ENCODE data around the gene PIF1. TPM values are rescaled to one million over a fixed set of nuclear protein-coding genes. Genes with fewer than 3 reads are reported as not detected.
"Not testable (repeated sequence)": the region's sequence is repeated elsewhere in the genome, so short reads cannot be mapped to it uniquely, and the experiment has no call there.

PIF1 gene
- total RNA-seq, 2 experiments from 2014 or later = 82.9 to 126 TPM

GRCh38 chr15:64828985-64829384 lies 3.5 kb upstream of the PIF1 start:
- no TSS peak for BruUV-seq (replicated peaks)
- no peaks in the 10 kb centered on the region for H3K9me3 ChIP-seq (ENCODE audit: low read length)
- intact Hi-C loops (cut with micrococcal nuclease; ENCODE audit: unreplicated experiment) = loop anchor here (10.0 kb wide), 1 partner anchor 456 kb away; the partner anchor contains the start of gene PARP16
- no peak overlapping the region for H3K27ac ChIP-seq (ENCODE audit: low read depth, low read length, poor library complexity, severe bottlenecking)
- peaks cover 18% of the 10 kb centered on the region for H3K4me1 ChIP-seq (ENCODE audit: insufficient read depth, low read length, poor library complexity, severe bottlenecking)
- TF ChIP-seq, protein P1, sequence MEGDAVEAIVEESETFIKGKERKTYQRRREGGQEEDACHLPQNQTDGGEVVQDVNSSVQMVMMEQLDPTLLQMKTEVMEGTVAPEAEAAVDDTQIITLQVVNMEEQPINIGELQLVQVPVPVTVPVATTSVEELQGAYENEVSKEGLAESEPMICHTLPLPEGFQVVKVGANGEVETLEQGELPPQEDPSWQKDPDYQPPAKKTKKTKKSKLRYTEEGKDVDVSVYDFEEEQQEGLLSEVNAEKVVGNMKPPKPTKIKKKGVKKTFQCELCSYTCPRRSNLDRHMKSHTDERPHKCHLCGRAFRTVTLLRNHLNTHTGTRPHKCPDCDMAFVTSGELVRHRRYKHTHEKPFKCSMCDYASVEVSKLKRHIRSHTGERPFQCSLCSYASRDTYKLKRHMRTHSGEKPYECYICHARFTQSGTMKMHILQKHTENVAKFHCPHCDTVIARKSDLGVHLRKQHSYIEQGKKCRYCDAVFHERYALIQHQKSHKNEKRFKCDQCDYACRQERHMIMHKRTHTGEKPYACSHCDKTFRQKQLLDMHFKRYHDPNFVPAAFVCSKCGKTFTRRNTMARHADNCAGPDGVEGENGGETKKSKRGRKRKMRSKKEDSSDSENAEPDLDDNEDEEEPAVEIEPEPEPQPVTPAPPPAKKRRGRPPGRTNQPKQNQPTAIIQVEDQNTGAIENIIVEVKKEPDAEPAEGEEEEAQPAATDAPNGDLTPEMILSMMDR (conservative IDR thresholded peaks at IDR 0.05; ENCODE audit: low read length) = no peak
- no peak for TF ChIP-seq EZH2phosphoT487 (IDR thresholded peaks at IDR 0.05; ENCODE audit: borderline replicate concordance, low read depth, low read length)
- H3K79me2 ChIP-seq (ENCODE audit: insufficient read depth, low read depth, low read length) = peaks cover 30% of the 10 kb centered on the region; the same call in 1 of the 2 replicates
- CTCF ChIA-PET (ENCODE audit: unreplicated experiment) = no interaction called here
- H3K4me2 ChIP-seq (ENCODE audit: low read length) = 0 out of 2 replicates have a peak overlapping the region, but pooled peaks have one; percentile 11
- H4K20me1 ChIP-seq (ENCODE audit: insufficient read depth, low read length) = no peaks in the 10 kb centered on the region
- POLR2A ChIA-PET = interaction anchor here (0.5 to 0.7 kb wide), 2 partner anchors 15 to 177 kb away, joined by 3 to 4 read pairs; no protein-coding TSS in a partner anchor
- no peaks in the 10 kb centered on the region for H3K36me3 ChIP-seq (ENCODE audit: insufficient read depth, low read length)
- no peaks in the 10 kb centered on the region for H3K9me2 ChIP-seq (ENCODE audit: insufficient read depth, low read length)
- H2AFZ ChIP-seq (ENCODE audit: low read length) = no peak overlapping the region
- DNase-seq (ENCODE audit: low spot score) = no peak
- H3K4me3 ChIP-seq (ENCODE audit: low read depth, low read length, poor library complexity, severe bottlenecking) = no peak overlapping the region

DNA sequence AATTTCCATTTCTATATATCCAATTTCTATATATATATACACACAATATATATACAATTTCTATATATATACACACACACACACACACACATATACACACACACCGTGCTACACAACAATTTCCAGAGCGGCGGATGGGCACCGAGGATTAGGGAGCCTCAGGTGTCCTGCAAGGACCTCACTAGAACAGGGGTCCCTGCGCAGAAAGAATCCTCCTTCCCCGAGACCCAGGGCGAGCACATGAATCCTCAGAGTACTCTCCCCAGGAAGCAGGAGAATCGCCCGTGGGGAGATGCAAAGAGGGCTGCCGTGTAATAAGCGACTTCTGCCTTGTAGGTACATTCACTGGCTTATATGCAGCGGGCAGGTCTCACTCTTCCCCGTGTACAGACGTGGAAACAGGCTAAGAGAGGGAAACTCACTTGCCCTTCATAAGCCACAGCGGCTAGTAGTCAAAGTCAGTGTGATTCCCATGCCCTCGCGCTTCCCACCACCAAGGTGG lies 467 bp downstream of the PIF1 start:
- Histone ChIP-seq H3K4me1 (ENCODE audit: insufficient read depth, low read length, poor library complexity, severe bottlenecking) (peaks cover 35% of the 10 kb centered on the region), H3K27ac (ENCODE audit: low read depth, low read length, poor library complexity, severe bottlenecking) (peak overlapping the region; percentile 87), H4K20me1 (ENCODE audit: insufficient read depth, low read length) (no peaks in the 10 kb centered on the region), H3K4me2 (ENCODE audit: low read length) (peak overlapping the region; percentile 74), H2AFZ (ENCODE audit: low read length) (peak overlapping the region; percentile 47; the same call in 1 of the 2 replicates), H3K9me3 (ENCODE audit: low read length) (no peaks in the 10 kb centered on the region), H3K36me3 (ENCODE audit: insufficient read depth, low read length) (peaks cover 35% of the 10 kb centered on the region), H3K9me2 (ENCODE audit: insufficient read depth, low read length) (no peaks in the 10 kb centered on the region), H3K79me2 (ENCODE audit: insufficient read depth, low read depth, low read length) (peaks cover 34% of the 10 kb centered on the region; the same call in 1 of the 2 replicates), H3K4me3 (ENCODE audit: low read depth, low read length, poor library complexity, severe bottlenecking) (peak overlapping the region; percentile 95)
- TSS peak; percentile 73 for BruUV-seq (replicated peaks)
- ChIA-PET CTCF (ENCODE audit: unreplicated experiment) (no interaction called here), POLR2A (interaction anchor here (1.1 to 2.5 kb wide), 4 partner anchors 11 to 160 kb away, joined by 3 to 21 read pairs (median 6); no protein-coding TSS in a partner anchor)
- peak; percentile 46 for DNase-seq (ENCODE audit: low spot score)
- TF ChIP-seq EZH2phosphoT487 (IDR thresholded peaks at IDR 0.05; ENCODE audit: borderline replicate concordance, low read depth, low read length) = no peak
- TF ChIP-seq, protein P1 (conservative IDR thresholded peaks at IDR 0.05; ENCODE audit: low read length) = no peak
- intact Hi-C loops (cut with micrococcal nuclease; ENCODE audit: unreplicated experiment) = loop anchor here (1.0 to 10.0 kb wide), 3 partner anchors 16 to 460 kb away; partner anchors contain the start of genes PARP16 and PLEKHO2

GRCh38 chr15:64816452-64816851 lies 9.0 kb downstream of the PIF1 start:
- Histone ChIP-seq H3K4me2 (ENCODE audit: low read length) (no peak overlapping the region), H4K20me1 (ENCODE audit: insufficient read depth, low read length) (no peaks in the 10 kb centered on the region), H3K4me1 (ENCODE audit: insufficient read depth, low read length, poor library complexity, severe bottlenecking) (no peaks in the 10 kb centered on the region), H2AFZ (ENCODE audit: low read length) (no peak overlapping the region), H3K9me2 (ENCODE audit: insufficient read depth, low read length) (no peaks in the 10 kb centered on the region), H3K4me3 (ENCODE audit: low read depth, low read length, poor library complexity, severe bottlenecking) (no peak overlapping the region), H3K27ac (ENCODE audit: low read depth, low read length, poor library complexity, severe bottlenecking) (no peak overlapping the region), H3K9me3 (ENCODE audit: low read length) (no peaks in the 10 kb centered on the region), H3K79me2 (ENCODE audit: insufficient read depth, low read depth, low read length) (no peaks in the 10 kb centered on the region), H3K36me3 (ENCODE audit: insufficient read depth, low read length) (peaks cover 52% of the 10 kb centered on the region)
- no peak for DNase-seq (ENCODE audit: low spot score)
- BruUV-seq (replicated peaks) = no TSS peak
- intact Hi-C loops (cut with micrococcal nuclease; ENCODE audit: unreplicated experiment) = no loop called here
- POLR2A ChIA-PET = interaction anchor here (0.6 kb wide), 1 partner anchor 29 kb away, joined by 3 read pairs; no protein-coding TSS in a partner anchor
- TF ChIP-seq EZH2phosphoT487 (IDR thresholded peaks at IDR 0.05; ENCODE audit: borderline replicate concordance, low read depth, low read length) = no peak
- TF ChIP-seq, protein P1 (conservative IDR thresholded peaks at IDR 0.05; ENCODE audit: low read length) = no peak
- CTCF ChIA-PET (ENCODE audit: unreplicated experiment) = no interaction called here

- H3K36me3 ChIP-seq (ENCODE audit: insufficient read depth, low read length) = peaks cover 38% of the 10 kb centered on the region
- H3K4me2 ChIP-seq (ENCODE audit: low read length); H3K27ac ChIP-seq (ENCODE audit: low read depth, low read length, poor library complexity, severe bottlenecking); H2AFZ ChIP-seq (ENCODE audit: low read length); H3K4me1 ChIP-seq (ENCODE audit: insufficient read depth, low read length, poor library complexity, severe bottlenecking); CTCF ChIA-PET (ENCODE audit: unreplicated experiment); DNase-seq (ENCODE audit: low spot score); H3K79me2 ChIP-seq (ENCODE audit: insufficient read depth, low read depth, low read length); H4K20me1 ChIP-seq (ENCODE audit: insufficient read depth, low read length); H3K9me2 ChIP-seq (ENCODE audit: insufficient read depth, low read length); H3K4me3 ChIP-seq (ENCODE audit: low read depth, low read length, poor library complexity, severe bottlenecking); intact Hi-C loops (cut with micrococcal nuclease; ENCODE audit: unreplicated experiment); H3K9me3 ChIP-seq (ENCODE audit: low read length); BruUV-seq (replicated peaks): not testable (repeated sequence)
- POLR2A ChIA-PET = interaction anchor here (0.5 kb wide), 1 partner anchor 89 kb away, joined by 5 read pairs; no protein-coding TSS in a partner anchor
Measured at GRCh38 chr15:64814965-64815364, 10.5 kb downstream of the PIF1 start.
